Dedifferentiated amniotic fluid mesenchymal stem cell (primary cell): ENCODE results near the gene DIDO1.

Experiments
- DNase-seq: peaks from one replicate; pipeline ENCODE4 v3.0.0-alpha.2; 2016; ENCODE audit errors: extremely low spot score

The DIDO1 gene

DNA sequence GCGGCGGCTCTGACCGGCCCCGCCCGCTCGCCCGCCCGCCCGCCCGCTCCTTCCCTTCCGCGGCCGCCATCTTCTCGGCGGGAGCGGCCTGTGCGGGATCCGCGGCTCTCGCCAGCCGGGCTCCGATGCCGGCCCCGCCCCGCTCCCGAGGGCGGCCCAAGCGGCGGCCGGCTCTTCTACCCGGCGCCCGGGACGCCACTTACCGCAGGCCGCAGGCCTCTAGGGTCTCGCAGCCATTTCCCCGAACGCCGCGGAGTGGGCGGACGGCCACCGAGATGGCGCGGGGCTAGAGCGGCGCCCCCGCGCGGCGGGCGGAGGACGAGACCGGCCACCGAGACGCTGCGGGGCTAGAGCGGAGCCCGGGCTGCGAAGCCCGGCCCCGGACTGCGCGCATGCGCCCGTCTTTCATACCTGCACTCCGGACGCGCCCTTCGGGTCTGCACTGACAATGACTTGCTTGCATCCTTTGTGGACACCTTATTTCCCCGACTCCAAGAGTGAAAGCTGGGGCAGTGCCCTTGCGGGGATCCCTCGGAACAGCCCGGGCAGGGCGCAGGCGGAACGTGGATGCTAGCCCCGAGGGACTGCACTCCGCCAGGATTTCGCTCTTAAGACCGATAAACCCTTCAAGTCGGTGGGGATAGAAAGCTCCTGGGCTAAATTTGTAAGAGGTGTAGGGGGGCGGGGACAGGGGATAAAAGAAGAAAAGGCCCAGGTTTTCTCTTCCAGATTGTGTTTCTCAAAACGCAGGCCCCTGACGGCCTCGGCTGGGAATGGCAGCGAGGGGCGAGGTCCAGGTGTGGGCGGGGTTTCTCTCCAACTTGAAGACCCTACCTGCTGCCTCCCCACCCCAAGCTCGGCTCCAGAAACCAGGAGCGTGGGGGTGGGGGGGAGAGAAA, at the start of gene DIDO1:
Gene DIDO1, minus strand, starts transcription at position 277 of the 899 bp plus-strand sequence.
- peak; percentile 63 for DNase-seq

DNA sequence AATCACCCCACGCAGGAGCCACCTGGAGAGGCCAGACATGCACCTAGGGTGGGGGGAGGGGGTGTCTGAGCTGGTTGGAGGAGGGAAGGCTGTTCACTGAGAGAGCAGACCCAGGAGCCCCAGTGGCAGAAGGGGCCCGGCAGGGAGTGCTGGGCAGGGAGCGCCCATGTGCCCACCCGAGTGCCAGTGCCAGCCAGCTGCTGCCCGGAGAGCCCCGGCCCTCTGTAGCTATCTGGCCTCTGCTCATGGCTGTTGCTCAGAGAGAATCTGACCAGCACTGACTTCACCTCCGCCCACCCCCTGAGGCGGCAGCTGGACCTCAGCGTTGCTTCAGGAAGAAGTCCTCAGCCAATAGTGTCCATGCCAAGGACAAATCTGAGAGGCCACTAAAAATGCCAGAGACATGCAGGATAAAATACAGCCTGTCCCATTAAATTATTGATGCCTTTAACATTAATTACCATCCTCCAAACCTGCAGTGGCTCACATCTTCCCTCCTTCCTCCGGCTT, 49.0 kb upstream of the DIDO1 start:
- DNase-seq = no peak

DNA sequence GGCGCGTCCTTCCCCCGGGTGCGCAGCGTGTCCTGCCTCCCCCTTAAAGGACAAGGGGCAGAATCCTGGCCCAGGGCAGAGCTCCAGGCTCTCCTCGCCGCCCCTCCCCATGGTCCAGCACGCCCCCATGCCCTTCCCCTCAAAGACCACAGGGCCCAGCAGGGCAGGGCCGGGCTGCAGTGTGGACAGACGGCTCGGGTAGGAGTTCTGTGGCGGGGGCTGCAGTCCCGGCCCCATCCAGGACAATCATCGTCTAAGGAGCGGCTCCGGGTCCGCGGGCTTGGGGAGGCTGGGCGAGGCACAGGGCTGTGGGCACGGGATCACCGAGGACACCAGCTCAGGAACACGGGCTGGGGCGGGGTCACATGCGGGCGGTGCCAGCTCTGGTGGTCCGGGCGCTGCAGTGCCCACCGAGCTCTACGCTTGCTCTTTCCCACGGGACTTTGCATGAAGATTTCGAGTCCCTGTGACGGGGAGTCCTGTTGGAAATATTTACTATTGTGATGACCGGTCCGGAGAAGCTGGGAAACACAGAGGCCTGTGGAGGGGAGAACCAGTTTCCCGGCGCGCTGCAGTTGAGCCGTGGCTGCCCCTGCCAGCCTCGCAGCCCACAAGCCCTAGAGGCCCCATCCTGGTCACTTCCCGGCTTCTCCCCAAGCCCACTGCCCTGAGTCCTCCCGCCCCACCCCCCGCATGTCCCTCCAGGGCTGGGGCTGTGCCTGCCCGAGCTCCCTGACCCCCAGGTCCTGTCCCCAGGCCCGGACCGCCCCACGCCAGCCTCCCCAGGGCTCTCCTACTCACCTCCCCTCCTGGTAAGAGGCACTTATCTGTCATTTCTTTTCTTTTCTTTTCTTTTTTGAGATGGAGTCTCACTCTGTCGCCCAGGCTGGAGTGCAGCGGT, 46.8 kb upstream of the DIDO1 start:
- DNase-seq = no peak

DNA sequence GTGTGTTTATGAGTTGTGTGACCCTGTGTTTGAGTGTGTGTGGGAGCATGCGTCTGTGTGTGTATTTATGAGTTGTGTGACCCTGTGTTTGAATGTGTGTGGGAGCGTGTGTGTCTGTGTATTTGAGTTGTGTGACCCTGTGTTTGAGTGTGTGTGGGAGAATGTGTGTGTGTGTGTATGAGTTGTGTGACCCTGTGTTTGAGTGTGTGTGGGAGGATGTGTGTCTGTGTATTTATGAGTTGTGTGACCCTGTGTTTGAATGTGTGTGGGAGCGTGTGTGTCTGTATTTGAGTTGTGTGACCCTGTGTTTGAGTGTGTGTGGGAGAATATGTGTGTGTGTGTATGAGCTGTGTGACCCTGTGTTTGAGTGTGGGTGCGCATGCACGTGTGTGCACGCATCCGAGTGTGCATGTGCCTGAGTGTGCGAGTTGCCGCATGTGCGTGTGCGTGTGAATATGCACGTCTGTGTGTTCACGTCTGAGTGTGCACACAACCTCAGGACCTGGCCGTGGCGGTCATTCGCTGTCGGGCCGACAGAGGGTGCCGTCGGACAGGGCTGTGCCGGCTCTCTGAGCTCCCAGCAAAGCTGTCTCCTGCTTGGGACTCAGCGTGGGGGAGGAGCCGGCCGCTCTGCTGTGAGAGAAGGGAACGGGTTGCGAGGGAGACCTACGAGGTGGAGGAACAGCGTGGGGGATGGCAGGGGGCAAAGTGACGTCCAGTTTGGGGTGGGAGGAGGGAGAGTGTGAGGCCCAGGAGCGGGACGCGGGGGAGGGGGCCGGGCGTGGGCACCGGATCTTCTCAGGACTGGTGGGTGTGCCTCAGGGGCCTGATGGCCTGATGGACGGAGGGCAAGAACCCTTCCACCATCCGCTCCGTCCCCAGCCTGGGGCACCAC, 45.9 kb upstream of the DIDO1 start:
- DNase-seq = peak; percentile 65

DNA sequence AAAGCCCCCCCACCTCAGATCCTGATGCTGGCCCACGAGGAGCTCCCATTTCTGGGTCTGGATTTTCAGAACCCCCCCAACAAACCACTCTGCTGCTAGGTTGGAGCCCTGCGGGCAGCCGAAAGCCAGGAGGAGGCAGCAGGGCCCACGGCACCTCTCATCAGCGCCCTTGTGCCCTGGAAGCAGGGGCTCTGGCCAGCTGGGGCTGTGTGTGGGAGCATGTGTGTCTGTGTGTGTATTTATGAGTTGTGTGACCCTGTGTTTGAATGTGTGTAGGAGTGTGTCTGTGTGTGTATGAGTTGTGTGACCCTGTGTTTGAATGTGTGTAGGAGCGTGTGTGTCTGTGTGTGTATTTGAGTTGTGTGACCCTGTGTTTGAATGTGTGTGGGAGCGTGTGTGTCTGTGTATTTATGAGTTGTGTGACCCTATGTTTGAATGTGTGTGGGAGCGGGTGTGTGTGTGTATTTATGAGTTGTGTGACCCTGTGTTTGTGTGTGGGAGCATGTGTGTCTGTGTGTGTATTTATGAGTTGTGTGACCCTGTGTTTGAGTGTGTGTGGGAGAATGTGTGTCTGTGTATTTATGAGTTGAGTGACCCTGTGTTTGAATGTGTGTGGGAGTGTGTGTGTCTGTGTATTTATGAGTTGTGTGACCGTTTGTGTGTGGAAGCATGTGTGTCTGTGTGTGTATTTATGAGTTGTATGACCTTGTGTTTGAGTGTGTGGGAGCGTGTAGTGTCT, 45.1 kb upstream of the DIDO1 start:
- DNase-seq = no peak

DNA sequence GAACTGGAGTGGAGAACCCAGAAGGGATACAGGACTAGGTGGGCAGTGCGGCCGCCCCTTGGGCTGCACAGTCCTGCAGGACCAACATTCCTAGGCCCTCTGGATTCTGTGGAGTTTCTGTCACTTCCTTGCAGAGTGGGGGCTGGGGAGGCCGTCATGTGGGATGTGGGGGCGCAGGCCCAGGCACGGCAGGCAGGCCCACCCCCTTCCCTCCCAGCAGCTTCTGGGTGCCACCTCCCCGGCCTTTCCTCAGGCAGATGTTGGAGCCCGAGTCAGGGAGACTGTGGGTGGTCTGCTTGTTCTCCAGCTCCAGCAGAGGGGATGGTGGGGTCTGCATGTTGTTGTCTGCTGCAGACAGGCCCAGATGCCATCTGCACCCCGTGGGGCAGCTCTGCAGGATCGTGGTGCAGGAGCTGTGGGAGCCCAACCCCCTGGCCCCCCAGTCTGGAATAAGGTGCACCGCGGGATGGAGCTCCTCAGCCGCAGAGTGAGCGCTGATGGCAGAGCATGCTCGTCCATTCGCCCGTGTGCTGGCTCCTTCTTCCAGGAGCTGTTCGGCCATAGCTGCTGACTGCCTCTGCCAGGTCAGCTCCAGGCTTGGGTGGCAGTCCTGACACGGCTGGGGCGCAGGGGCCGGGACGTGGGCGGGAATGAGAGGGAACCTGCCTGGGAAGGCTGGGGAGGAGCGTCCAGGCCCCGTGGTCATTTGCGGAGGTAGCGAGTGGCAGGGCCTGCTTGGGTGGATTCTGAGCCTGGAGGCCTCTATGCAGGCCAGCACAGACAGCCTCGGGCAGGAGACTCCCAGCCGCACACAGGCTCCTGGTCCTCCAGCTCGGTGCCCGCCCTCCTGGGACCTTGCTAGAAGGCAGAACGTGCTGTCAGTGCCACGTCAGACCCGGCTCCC, 44.3 kb upstream of the DIDO1 start:
- DNase-seq = no peak

DNA sequence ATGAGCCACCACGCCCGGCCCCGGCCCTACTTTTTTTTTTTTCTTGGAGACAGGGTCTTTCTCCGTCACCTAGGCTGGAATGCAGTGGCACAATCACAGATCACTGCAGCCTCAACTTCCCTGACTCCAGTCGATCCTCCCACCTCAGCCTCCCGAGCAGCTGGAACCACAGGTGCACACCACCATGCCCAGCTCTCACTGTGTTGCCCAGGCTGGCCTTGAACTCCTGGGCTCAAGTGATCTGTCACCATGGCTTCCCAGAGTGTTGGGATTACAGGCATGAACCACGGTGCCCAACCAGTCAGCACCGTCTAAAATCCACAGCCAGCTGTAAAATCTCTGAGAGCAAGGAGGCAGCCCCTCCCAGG, 43.6 kb upstream of the DIDO1 start:
- DNase-seq = no peak

DNA sequence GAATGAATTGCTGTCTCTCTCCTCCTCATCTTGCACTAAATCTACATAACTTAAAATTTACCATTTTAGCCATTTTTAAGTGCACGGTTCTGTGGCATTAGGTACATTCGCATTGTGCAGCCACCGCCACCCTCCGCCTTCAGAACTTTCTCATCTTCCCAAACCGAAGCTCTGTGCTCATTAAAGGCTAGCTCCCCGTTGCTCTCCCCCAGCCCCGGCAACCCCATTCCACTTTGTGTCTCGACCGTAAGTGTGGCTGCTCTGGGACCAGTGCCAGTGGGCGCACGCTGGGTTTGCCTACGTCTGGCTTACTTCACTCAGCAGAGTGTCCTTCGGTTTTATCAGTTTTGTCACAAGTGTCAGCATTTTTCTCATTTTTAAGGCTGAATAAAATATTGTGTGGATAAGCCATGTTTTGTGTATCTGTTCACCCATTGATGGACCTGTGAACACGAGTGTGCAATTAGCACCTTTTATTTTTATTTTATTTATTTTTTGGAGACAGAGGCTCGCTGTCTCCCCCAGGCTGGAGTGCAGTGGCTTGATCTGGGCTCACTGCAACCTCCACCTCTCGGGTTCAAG, 43.0 kb upstream of the DIDO1 start:
- no peak for DNase-seq

DNA sequence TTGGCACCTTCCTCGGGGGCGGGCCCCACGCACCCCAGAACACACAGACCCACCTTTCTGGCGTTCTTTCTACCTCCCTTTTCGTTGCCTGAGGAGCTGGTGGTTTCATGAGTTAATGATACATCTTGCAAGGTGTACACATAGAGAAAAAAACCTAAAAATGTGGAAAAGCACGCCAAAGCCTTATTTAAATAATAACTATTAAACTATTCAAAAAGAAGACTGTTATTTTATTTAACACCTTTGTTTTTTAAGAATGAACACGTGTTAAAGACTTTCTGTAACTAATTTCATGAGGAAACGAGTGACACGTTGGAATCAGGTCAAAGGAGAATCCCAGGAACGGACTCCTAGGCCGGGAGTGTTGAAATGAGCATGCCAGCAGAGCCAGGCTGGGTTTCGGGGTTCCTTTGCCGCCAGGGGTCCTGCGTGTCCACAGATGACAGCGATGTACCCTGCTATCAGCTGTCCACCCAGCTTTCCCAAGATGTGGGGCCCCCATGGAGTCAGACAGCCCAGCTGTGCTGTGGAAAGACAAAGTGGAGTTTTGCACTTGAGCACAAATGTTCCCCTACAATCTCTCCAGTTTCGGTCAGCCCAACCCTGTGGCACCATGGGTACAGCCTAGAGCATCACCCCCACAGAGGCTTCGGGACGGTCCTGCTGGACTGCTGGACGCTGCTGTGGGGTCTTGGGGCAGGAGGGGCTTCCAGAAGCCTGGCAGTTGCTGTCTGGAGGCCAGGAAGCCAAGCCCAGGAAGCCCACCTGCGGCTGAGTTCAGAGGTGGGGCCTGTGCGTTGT, 42.3 kb upstream of the DIDO1 start:
- DNase-seq = no peak

DNA sequence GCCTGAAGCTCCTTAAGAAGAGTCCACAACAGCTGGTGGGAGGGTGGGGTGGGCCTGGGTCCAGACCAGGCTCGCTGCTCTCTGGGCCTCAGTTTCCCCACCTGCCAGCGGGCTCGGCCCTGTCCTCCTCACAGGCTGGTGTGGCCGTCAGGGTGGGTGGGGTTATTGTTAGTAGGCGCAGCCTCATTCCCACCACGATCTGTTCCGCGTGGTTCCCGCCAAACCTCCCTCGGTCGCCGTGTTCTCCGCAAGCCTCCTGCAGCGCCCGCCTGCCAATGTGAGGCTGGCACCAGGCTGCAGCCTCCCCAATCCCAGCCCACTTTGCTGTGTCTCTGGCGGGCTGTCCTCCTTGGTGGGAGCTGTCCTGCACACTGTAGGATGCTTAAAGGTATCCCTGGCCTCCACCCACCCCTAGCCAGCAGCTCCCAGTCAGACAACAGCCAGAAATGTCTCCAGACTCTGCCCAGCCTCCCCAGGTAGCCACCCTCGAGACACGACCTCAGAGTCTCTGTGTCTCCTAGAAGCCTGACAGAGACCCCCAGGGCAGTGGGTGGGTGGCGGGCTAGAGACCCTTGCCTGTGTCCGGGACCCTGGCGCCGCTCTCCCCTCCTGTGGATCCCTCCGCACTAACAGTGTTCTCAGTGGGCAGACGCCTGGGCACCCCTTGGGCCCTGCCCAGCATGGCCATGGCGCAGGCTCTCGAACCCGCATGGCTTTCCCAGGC, 41.5 kb upstream of the DIDO1 start:
- DNase-seq = no peak

DNA sequence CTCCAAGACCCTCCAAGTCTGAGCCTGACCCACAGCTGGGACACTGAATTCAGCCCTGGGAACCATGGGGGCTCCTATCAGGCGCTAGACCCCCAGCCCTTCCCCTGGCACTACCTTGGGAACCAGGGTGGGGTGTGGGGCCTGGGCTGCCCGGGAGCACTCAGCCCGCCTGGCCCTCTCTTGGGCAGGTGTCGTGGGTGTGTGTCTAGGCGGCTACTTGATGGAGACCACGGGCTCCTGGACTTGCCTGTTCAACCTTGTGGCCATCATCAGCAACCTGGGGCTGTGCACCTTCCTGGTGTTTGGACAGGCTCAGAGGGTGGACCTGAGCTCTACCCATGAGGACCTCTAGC, 40.8 kb upstream of the DIDO1 start:
- no peak for DNase-seq

DNA sequence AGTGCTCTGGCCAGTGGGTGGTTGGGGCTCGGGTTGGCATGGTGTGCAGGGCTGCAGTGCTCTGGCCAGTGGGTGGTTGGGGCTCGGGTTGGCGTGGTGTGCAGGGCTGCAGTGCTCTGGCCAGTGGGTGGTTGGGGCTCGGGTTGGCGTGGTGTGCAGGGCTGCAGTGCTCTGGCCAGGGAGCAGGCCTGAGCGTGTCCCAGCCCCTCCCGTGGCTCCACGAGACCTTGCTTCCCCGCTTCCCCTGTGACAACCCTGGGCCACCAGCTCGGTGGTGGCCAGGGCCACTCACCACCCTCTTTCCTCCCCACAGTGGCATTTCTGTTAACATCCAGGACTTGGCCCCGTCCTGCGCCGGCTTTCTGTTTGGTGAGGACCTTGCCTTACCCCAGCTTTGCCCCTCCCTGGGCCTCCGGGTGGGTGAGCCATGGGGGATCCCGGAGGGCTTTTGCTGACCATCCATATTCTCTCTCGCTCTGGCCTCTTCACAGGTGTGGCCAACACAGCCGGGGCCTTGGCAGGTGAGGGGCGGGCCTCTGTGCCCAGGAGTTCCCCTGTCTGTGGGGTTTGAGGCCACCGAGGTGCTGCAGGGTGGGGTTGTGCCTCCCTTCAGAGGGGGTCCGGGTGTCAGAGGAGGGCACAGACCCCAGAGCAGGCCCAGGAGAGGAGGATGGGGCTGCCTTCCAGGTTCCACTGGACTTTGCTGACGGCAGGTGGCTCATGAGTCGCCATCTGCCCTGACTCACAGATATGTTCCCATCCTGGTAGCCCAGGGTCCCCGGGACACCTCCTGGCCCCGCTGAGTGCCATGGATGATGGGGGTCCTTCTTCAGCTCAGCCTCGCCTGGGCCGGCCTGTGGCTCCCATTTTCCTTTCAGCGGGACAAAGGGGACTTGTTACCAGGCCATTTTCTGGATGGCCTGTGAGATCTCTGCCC, 40.2 kb upstream of the DIDO1 start:
- DNase-seq = no peak

DNA sequence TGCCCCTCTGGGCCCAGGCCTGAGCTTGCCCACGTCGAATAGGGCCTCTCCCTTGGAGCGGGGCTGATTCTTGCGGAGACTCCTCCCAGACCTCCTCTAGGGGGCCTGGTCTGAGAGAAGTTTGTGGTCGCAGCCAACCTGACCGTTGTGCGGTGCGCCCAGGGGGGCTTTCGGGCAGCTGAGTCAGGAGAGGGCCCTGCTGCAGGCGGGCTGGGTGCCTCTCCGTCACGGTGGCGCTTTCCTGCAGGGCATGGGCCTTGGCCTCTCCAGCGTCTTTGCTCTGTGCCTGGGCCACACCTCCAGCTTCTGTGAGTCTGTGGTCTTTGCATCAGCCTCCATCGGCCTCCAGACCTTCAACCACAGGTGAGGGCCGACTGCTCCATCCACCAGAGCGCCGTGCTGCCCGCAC, 39.1 kb upstream of the DIDO1 start:
- DNase-seq = no peak

DNA sequence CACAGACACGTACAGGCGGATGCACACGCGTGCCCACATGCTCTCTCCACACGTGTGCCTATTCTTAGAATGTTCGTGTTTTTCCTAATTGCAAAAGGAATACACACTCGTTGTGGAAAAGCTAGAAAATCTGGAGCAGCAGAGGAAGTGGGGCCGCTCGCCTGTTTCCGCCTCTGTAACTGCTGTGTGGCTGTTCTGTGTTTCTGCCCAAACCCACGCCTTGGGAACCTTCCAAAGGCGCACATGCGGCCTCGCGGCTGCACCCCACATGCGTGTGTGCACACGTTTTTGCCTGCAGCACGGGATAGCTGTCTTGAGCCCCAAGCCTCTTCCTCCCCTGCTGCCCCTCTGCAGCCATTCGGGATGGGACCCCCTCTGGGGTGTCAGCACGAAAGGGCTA, 38.4 kb upstream of the DIDO1 start:
- no peak for DNase-seq

DNA sequence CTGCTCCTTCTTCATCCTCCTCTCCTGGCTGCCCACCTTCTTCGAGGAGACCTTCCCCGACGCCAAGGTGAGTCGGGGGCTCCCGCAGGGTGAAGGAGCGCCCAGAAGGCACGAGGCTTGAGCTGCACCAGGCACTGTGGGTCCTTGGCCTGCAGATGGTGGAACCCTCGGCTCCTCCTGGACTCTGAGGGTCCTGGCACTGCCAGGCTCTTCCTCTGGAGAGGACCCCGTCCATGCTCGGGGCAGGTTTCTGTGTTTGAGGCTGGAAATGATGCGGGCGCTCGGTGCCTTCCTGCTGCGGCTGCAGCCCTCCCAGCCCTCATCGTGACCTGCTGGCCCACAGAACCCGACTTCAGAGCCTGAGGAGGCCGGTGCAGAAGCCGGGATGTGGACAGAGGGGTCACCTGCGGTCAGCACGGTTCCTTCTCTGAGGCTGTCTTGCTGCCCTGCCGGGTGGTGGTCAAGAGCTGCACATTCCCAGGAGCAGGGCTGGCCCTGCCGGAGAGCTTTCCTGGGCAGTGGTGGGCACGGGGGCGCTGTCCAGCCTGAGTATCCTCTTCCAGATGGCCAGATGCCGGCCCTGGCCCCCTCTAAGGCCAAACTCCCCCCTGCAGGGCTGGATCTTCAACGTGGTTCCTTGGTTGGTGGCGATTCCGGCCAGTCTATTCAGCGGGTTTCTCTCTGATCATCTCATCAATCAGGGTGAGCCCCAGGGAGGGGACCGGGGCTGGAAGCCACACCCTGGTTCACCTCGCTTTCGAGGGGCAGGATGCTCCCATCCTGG, 37.5 kb upstream of the DIDO1 start:
- no peak for DNase-seq
